Cardiac septum (tissue), 1 donor: ENCODE results near the gene E2F2. TPM values are rescaled to one million over a fixed set of nuclear protein-coding genes. Genes with fewer than 3 reads are reported as not detected.

ENCODE experiments used
- DNase-seq: peaks from one replicate; pipeline ENCODE4 v3.0.0-alpha.2; 2020; ENCODE audit warnings: low spot score
- intact Hi-C: fragments of 100-400 bp; cut with DNase I; formaldehyde crosslinking; loops from one replicate; pipeline ENCODE4 v1.14.0; 2022
- long read RNA-seq: library from polyadenylated mRNA; unstranded; transcript quantifications from one replicate; pipeline ENCODE4 v2.0.0, GENCODE V29; 2021
- total RNA-seq: library from RNA; stranded (reverse); fragmentation: NEBNext Ultra II Directional; extraction: Animal tissue kit (Norgen Biotek cat#: 25700); gene quantifications from one replicate; pipeline ENCODE4 v1.2.1, GENCODE V29; 2021
- donor health status: DM: no; HTN: no; CAD: no.

The E2F2 gene
- 0.30 TPM for total RNA-seq
- long read RNA-seq, partial matches to known transcripts: 0 of 1 reads
- long read RNA-seq, other reads (novel, unspliced or antisense): 1 of 1 reads

GRCh38 chr1:23530747-23531561 lies at the start of gene E2F2:
Gene E2F2, minus strand, starts transcription at chr1:23531233. Its CDS starts 440 bp downstream, at chr1:23530793.
- DNase-seq: peak; percentile 93
- intact Hi-C loops: loop anchor here (2.0 to 10.0 kb wide), 2 partner anchors 34 to 106 kb away; partner anchors contain the start of gene TCEA3

GRCh38 chr1:23578997-23579363 lies 47.9 kb upstream of the E2F2 start:
- intact Hi-C loops: no loop called here
- DNase-seq: no peak

- no peak for DNase-seq
- intact Hi-C loops: no loop called here
These were observed 47.4 kb upstream of the E2F2 start for GRCh38 chr1:23578311-23578996.

GRCh38 chr1:23577056-23578004 lies 46.3 kb upstream of the E2F2 start:
- no peak for DNase-seq
- intact Hi-C loops: loop anchor here (1.0 to 2.0 kb wide), 2 partner anchors 15 to 22 kb away; no protein-coding TSS in a partner anchor

- intact Hi-C loops: loop anchor here (1.0 to 2.0 kb wide), 2 partner anchors 14 to 21 kb away; no protein-coding TSS in a partner anchor
- no peak for DNase-seq
These were observed 45.5 kb upstream of the E2F2 start for GRCh38 chr1:23576338-23577055.

GRCh38 chr1:23575226-23575810 lies 44.3 kb upstream of the E2F2 start:
- intact Hi-C loops: no loop called here
- no peak for DNase-seq

- no peak for DNase-seq
- intact Hi-C loops: no loop called here
These were observed 43.3 kb upstream of the E2F2 start for GRCh38 chr1:23574265-23574754.

- intact Hi-C loops: no loop called here
- no peak for DNase-seq
These were observed 42.6 kb upstream of the E2F2 start for GRCh38 chr1:23573574-23574182.

- intact Hi-C loops: no loop called here
- DNase-seq: no peak
These were observed 40.4 kb upstream of the E2F2 start for GRCh38 chr1:23571465-23571864.

- intact Hi-C loops: no loop called here
- no peak for DNase-seq
These were observed 39.1 kb upstream of the E2F2 start for GRCh38 chr1:23570001-23570691.

- intact Hi-C loops: no loop called here
- DNase-seq: no peak
These were observed 37.8 kb upstream of the E2F2 start for GRCh38 chr1:23568608-23569383.

GRCh38 chr1:23567996-23568607 lies 37.1 kb upstream of the E2F2 start:
- DNase-seq: no peak
- intact Hi-C loops: no loop called here

- intact Hi-C loops: no loop called here
- DNase-seq: no peak
These were observed 36.6 kb upstream of the E2F2 start for GRCh38 chr1:23567629-23567995.

- intact Hi-C loops: no loop called here
- DNase-seq: no peak
These were observed 35.3 kb upstream of the E2F2 start for GRCh38 chr1:23566304-23566703.

- intact Hi-C loops: no loop called here
These were observed 34.7 kb upstream of the E2F2 start for GRCh38 chr1:23565776-23566175.

GRCh38 chr1:23564529-23565122 lies 33.6 kb upstream of the E2F2 start:
- DNase-seq: no peak
- intact Hi-C loops: no loop called here

More at GRCh38 chr1:23565776-23566175, 34.7 kb upstream of the E2F2 start:
- no peak for DNase-seq
